CD4-positive, alpha-beta T cell treated with Interleukin-15 for 1 hour (primary cell): ENCODE measurements around the gene CHMP1A.

Experiments
- DNase-seq: peaks from one replicate; pipeline ENCODE4 v3.0.0-alpha.2; 2020

CHMP1A gene

DNA sequence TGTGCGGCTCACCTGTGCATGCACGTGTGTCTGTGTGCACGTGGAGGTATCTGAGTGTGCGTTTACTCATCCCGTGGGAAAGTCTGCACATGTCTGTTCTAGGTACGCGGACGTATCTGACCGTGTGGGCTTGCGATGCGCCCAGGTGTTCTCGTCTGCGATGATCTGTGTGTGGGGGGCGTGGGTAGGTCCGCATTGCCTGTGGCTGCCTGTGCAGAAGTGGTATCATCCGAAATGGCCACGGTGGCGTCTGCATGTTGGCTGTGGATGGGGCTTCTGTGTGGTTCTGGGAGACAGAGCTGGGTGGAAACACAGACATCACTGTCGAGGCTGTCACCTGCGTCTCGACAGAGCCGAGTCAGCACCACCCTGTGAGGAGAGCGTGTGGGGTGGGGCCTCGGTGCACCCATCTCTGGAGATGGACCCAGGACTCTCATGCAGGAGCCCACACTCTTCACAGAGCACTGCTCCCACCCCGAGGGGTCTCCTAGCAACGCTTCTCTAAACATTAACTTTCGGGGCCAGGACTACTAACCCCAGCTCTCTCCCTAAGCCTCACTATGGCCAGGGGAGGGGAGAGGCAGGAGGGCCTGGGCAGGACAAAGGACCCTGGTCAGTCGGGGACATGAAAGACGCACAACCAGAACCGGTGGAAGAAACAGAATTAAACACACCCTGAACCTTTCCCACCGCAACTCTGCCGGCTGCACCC lies 35.7 kb downstream of the CHMP1A start:
- no peak for DNase-seq

DNA sequence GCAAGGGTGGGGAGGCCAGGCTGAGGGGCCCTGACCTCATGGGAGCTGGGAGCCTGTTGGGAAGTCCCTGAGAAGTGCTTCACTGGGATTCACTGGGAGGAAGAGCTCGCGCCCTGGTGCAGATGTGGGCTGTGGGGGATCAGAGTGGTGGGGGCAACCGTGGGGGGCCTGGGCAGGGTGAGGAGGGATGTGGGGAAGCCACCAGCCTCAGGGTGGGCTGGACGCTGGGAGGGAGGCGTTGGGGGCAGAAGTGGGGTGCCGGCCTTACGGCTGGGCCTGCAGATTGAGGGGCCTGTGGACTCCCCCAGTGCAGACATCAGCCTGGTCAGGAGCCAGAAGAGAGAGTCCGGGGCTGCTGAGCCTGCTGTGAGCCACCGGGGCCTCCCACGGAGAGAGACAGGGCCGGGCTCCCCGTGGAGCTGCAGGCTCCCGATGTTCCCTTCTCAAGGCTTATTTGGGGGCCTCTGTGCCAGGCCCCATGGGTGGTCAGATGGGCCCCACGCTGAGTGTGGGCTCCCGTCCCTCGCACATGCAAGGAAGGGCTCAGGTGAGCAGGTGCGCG lies 36.3 kb downstream of the CHMP1A start:
- no peak for DNase-seq

DNA sequence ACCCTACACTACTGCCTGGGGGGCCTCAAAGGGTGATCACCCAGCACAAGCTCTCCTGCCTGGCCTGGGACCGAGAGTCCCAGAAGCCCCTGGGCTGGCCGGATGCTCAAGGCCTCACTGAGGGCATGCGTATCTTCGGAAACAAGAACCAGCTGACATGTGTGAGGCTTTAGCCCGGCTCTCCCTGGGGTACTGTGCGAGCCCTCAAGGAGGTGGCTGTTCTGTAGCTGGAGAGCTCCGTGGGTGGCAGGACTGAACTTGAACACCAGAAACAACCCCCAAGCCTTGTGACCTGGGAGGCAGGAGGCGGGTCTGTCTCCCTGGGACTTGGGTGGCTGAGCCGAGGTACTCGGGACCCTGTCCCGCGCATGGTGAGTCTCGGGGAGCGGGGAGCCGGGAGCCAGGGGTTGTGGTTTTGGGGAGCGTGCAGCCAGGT lies 37.1 kb downstream of the CHMP1A start:
- DNase-seq, result no peak

DNA sequence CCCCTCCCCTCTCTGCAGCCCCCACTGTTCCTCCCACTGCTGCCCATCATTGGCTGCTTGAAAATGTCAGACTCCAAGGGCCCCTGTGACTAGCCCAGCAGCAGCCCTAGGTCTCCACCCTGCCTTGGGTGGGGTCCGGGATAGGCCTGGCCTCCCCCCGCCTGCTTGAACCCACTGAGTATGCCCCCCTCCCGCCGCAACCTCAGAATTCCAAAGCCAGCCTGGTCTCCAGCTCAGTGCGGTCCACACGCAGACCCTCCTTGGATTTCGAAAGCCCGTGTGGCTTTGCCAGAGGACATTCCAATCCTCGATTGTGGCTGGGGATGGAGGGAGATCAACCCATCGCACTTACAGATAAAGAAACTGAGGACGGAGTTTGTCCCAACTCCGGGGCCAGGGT lies 37.7 kb downstream of the CHMP1A start:
- DNase-seq, result no peak

DNA sequence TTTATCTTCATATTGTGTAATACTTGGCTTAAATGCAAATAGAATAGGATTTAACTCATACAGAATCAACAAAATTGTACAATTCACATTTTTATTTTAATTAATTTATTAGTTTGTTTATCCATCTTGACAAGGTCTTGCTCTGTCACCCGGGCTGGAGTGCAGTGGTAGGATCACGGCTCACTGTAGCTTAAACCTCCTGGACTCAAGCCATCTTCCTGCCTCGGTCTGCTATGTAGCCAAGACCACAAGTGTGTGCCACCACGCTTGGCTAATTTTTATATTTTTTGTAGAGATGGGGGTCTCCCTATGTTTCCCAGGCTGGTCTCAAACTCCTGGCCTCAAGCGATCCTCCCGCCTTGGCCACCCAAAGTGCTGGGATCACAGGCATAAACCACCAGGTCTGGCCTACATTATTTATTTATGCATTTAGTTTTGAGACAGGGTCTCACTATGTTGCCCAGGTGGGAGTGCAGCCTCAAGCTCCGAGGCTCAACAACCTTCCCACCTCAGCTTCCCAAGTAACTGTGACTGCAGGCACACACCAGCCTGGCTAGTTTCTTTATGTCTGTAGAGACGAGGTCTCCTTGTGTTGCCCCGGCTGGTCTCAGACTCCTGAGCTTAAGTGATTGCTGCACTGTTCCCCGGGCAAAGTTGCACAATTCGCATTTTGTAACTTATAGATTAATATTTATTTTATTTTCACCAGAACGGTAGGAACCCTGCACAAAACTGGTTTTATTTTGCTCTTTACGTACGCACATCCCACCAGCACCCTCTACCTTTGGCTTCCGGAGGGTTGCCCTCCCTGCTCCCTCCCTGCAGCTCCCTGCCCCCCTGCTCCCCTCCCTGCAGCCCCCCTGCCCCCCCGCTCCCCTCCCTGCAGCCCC lies 39.2 kb downstream of the CHMP1A start:
- DNase-seq, result no peak

DNA sequence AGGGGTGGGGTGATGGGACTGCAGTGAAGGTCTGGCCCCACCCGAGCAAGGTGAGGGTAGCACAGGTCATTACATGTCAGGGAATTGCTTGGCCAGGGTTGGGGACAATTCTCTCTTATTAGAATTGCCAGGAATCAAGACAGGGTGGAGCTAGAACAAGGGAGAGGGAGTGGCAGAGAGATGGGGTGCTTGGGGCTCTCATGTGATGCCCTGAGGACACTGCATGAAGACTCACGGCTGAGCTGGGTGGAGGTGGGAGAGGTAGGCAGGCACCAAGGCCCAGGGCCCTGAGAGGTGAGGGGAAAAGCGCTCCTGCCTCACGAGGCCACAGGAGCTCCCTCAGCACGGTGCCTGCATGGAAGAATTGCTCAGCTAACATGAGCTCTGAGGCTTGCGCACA lies 40.5 kb downstream of the CHMP1A start:
- DNase-seq, result no peak

DNA sequence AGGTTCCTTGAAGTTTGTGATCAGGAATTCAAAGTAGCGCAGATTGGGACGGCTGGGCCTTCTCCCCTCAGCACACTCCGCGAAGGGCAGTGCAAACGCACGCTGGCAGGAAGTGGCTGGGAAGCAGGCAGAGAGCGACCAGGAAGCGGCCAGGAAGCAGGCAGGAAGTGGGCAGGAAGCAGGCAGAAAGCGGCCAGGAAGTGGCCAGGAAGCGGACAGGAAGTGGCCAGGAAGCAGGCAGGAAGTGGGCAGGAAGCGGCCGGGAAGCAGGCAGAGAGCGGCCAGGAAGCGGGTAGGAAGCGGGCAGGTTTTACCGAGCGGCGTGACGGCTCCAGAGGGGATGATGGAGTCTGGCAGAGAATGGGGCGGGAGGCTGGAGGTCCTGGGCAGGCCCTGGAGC lies 40.9 kb downstream of the CHMP1A start:
- peak; percentile 36 for DNase-seq

DNA sequence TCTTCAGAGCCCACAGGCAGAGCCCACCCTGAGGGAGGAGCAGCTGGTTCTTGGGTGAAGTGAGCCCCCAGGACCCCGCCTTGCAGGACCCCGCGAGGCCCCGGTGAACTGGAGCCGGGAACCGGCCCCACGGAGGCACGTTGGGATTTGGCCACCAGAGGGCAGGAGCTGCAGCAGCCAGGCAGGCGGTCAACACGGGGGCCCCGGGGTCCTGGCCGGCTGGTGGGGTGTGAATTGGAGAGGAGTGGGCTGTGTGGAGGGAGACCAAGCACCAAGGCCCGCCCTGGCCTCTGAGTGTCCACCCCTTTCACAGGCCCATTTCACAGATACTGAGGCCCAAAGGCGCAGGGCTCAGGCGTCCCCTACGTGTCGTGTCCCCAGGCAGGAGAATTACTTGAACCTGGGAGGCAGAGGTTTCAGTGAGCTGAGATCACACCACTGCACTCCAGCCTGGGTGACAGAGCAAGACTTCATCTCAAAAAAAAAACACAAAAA lies 41.9 kb downstream of the CHMP1A start:
- no peak for DNase-seq

DNA sequence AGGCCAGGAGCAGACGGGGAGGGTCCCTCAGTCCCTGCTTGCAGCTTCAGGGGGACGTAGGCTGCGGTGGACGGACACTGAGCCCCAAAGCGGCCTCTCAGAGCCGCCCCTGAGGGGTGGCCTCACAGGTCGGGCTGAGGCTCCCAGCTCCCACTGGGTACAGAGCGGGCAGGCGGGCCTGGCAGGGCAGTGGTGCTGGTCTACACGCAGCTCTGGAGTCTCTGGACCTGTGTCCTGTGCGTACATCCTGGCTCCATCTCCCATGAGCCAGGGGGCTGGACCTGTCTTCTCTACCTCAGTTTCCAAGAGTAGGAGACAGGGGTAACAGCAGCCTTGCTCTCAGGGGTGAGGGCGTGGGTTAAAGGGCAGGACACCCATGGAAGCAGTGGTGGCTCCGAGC lies 42.3 kb downstream of the CHMP1A start:
- DNase-seq, result no peak

DNA sequence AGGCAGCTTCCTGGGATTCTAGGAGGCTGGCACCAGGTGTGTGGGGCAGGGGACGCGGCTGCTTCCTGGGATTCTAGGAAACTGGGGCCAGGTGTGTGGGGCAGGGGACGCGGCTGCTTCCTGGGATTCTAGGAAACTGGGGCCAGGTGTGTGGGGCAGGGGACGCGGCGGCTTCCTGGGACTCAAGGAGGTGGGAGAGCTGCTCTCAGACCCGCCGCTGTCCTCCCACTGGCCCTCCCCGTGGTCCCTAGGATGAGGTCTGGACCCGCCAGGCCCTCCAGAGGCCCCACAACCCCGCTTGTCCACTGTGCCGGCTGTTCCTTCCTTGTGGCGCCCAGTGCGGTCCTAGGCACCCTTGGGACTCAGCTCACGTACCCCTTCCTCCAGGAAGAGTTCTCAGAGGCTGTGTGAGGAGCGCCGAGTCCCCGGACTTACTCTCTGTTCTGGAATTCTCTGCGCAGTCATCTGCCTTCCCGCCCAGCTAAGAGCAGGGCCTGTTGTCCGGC lies 43.5 kb downstream of the CHMP1A start:
- DNase-seq, result no peak

DNA sequence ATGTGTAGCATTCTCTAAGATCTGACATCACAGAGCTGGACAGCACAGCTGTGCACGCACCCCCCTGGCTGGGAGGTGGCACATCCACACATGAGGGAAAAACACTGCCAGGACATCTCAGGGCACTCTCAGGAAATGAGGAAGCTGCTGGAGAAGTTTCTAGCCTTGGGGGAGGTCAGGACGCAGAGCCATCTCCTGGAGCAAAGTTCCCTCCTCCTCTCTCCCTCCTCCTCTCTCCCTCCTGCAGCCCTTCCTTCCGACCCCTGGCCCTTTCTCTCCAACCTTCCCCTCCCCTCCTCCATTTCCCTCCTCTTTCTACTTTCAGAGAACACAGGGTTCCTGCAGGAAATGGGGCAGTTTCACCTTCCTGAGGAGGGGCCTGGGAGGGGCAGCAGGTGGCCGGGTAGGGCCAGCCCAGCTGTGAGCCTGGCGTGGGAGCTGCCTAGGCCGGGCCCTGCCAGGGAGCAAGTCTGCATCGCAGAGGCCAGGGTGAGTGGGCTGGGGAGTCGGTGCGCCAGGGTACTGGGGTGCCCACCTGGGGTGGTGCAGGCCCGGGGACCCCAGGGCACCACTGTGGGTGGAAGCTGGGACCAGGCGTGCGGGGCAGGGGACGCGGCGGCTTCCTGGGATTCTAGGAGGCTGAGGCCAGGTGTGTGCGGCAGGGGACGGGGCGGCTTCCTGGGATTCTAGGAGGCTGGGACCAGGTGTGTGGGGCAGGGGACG lies 44.1 kb downstream of the CHMP1A start, which contains the start of gene DPEP1:
Gene DPEP1, plus strand, starts transcription at position 412 of the 723 bp plus-strand sequence. CDS start 16,769 bp downstream, outside the sequence.
- no peak for DNase-seq

DNA sequence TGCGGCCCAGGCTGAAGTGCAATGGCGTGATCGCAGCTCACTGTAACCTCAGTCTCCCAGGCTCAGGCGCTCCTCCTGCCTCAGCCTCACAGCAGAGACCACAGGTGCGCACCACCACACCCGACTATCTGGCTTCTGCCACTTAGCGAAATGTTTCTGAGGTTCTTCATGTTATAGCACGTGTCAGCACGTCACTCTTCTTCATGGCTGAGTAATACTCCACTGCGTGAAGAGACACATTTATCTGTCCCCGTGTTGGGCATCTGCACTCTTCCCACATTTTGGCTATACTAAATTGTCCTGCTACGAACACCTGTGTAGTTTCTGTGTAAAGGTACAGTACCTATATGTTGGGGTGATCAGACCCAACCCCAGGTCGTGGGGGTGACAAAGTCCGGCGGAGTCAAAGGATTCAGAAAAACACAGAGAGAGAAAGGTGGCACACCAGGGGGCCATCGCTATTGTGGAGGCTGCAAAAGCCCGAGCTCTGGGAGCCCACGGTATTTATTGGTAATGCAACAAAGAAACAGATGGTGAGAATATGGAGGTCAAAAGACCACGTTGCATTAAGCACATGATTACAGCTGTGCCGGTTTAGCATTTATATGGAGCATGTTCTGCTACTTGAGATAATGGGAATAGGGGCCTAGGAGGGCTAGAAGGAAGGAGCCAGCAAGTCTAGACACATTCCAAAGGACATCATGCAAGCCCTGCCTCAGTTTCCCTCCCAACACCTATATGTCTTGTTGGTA lies 44.9 kb downstream of the CHMP1A start:
- no peak for DNase-seq

DNA sequence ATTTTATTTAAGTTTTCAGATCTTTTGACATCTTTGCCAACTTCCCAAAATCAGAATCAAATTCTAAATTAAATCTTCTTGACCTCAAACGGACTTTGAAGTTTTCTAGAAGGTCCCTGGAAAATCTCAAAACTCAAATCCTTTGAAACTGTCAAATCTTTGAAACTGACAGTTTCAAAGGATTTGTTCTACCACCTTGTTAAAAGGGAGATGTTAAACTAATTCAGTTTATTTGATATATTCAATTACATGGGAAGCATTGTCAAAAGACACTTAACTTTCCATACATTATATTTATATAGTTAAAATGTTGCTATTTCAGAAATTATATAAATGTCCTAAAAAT lies 47.4 kb downstream of the CHMP1A start:
- no peak for DNase-seq

DNA sequence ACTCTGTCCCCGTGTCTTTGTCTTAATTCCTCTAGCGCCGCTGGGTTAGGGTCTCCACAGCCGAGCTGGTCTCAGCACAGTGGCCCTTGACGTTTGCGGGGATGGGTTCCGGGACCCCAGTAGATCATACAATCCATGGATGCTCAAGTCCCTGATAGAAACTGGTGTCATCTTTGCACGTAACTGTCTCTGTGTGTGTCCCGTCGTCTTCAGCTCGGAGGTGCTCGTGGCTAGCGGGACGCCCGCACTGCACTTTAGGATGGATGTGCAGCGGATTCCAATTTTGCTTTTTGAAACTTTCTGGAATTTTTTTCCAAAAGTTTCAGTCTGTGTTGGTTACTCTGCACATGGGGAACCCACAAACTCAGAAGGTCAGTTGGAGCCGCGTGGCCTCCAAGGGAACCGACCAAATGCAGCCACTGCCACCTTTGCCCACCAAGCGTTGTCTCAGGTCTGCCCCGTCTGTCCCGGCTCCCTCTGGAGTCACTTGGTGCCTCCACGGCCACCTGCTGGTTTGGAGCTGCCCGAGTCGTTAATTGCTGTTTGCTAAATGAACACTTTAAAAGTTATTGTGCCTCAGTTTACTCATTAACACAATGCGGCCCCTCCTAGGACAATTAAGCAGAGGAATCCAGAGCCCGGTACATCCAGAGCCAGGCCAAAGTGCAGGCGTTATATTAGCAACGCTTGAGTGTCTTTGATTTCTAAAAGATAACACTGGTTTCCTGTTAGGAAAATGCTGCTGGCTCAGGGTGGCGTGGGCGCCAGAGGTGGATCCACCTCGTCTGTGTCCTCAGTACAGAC lies 49.4 kb downstream of the CHMP1A start:
- no peak for DNase-seq

DNA sequence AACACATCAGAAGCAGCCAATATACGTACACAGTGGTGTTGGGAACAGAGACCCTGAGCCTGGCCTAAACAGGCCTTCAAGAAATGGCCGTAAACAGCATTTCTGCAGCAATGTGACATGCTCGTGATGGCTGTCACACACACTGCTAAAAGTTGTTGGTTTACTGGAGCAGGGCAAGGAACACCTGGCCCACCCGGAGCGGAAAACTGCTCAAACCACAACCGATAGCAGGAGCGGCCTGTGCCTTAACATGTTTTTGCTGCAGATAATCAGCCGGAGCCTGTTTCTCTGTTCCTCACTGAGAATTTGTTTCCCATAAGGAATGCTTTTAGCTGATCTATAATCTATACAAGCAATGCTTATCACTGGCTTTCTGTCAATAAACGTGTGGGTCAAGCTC lies 50.1 kb downstream of the CHMP1A start:
- DNase-seq, result no peak

DNA sequence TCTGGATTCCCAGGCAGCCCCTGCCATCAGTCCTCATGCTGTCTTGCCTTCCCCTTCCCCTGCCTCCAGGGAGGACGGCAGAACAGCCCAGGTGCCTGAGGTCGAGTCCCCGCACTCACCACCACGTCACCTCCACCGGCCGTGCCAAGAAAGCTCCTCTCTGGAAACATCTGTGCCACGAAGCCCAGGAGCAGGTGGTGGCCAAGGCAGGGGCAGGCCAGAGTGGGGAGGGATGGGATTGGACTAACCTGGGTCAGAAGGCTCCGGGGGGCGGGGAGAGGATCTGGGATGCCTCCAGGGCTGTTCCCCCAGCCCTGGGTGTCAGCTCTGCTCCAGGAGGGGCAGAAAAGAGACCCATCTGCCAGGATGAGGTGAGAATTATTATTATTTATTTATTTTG lies 51.5 kb downstream of the CHMP1A start:
- DNase-seq, result no peak

DNA sequence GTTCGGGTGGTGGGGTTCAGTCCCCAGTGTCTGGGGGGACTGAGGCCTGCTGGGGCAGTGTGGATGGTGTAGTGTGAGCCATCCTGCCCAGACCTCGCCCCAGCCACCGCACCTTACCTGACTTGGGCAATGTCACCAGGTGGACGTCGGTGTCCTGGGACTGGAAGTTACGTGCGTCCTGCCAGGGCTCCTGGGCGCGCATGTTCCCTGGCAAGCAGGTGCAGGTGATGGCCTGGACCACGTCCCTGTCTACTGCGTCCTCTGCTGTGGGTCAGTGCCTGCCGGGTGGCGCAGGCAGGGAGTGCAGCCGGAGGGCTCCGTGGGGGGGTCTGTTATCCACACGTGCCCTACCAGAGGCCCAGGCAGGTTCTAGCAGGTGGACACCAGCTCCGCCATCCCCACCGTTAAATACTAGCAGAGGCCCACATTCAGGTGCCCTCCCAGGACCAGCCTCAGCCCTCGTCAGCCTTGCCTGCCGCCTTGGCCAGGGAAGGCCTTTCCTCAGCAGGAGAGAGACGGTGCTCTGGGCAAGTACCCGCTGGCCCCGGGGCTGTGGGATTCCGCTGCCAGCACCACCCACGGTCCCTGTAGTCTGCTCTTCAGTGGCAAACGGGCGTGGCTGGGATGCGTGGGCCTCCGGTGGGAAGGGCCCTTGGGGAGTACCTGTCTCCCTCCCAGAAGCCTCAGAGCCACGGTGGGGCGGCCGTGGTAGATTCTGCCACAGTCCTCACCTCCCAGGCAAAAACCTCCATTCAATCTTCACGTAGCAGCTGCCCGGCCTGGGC lies 52.1 kb downstream of the CHMP1A start:
- no peak for DNase-seq

DNA sequence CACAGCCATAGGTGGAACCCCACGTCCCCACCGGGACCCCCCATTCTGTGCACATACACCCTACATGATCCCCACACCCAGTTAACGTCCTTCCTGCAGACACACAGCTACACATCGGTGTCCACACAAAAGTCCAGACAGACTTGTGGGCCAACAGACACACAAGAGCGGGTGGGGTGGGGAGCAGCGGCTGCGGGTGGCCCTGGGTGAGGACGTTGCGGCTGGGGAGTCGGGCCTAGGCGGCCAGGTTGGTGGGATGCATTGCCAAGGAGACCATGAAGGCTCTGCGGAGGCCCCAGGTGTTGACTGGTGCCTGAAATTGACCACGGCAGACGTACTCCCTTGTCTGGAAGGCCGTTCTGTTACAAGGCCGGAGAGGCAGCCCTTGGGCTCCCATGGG lies 52.7 kb downstream of the CHMP1A start:
- no peak for DNase-seq

DNA sequence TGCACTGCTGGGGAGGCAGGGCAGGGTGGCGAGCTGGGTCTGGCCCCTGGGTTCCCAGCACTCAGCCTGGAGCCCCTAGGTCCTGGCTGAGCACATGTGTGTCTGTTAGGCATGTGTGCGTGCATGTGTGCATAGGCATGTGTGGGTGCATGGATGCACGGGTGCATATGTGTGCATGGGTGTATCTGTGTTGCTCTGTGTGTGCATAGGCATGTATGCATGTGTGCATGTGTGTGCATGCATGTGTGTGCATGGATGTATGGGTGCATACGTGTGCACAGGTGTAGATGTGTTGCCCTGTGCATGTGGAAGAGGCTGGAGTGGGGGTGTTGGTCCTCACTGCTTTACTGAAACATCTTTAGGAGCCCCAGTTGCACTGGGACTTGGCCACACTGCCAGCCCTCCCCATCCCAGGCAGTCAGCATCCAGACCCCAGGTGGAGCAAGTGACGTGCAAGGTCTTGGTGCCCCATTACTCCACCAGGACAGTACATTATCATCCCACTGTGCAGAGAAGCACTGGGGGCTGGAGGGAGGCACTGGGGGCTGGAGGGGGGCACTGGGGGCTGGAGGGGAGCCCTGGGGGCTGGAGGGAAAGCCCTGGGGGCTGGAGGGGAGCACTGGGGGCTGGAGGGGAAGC lies 54.4 kb downstream of the CHMP1A start:
- no peak for DNase-seq
